Activated T-cell treated with anti-CD3 and anti-CD28 coated beads for 1 hour (primary cell): ENCODE results near the gene REM2.

Experiments used
- DNase-seq: peaks from one replicate; pipeline ENCODE4 v3.0.0-alpha.2; 2020; ENCODE audit warnings: low read depth

Gene REM2

GRCh38 chr14:22929104-22929960 lies 46.3 kb downstream of the REM2 start, which contains the start of gene PRMT5:
TSS of gene PRMT5 (minus strand) at chr14:22929376. CDS start at chr14:22929361, 15 bp downstream.
- DNase-seq: peak; percentile 93

GRCh38 chr14:22929961-22930364 lies 46.9 kb downstream of the REM2 start:
- DNase-seq: no peak

GRCh38 chr14:22932146-22932545 lies 49.1 kb downstream of the REM2 start:
- DNase-seq: no peak

- no peak for DNase-seq
Measured at GRCh38 chr14:22935156-22935555, 52.1 kb downstream of the REM2 start.
